B cell (primary cell): Measurements from ENCODE around the gene TMIGD2. TPM values are rescaled to one million over a fixed set of nuclear protein-coding genes. Genes with fewer than 3 reads are reported as not detected.

Experiments used
- ATAC-seq: fragments of 200-7000 bp; cut with Tn5 transposase; one replicate; pipeline ENCODE4 v1.10.0; 2021; ENCODE audit warnings: low read depth, mild to moderate bottlenecking, moderate number of reproducible peaks, moderate library complexity
- CTCF ChIA-PET: fragments of 350-600 bp; sonication (Branson Sonifier 250); formaldehyde crosslinking; loops from one replicate; lab custom pipeline; 2021; ENCODE audit warnings: antibody characterized with exemption, inconsistent platforms; lab: Charles Lee
- POLR2A ChIA-PET: fragments of 350-600 bp; sonication (Branson Sonifier 250); formaldehyde crosslinking; loops from one replicate; lab custom pipeline; 2021; ENCODE audit warnings: antibody characterized with exemption; lab: Charles Lee
- DNase-seq: peaks from one replicate; pipeline ENCODE4 v3.0.0; 2013
- H2AFZ ChIP-seq: 2 replicates; pipeline ENCODE4 v1.6.1; 2012; ENCODE audit warnings: mild to moderate bottlenecking, low read depth, low read length; ENCODE audit not compliant: insufficient read depth, poor library complexity, severe bottlenecking
- H3K27ac ChIP-seq, 2 donors: 1 replicate in 1 of 2; 2 replicates in 1 of 2; pipeline ENCODE4 v1.5.1; 2012 to 2013; ENCODE audit warnings: low read length in 2 of 2, mild to moderate bottlenecking in 2 of 2, moderate library complexity in 1 of 2
- H3K27me3 ChIP-seq, 4 experiments: fragments of 200-600 bp in 1 of 4; sonication (generic) in 1 of 4; replicated peaks in 1 of 4; 1 replicate in 2 of 4; 2 replicates in 2 of 4; pipeline versions ENCODE4 v1.6.1 to v1.7.0; 2013 to 2016; ENCODE audit warnings: low read length in 3 of 4, mild to moderate bottlenecking in 2 of 4, mixed read lengths in 1 of 4, moderate library complexity in 1 of 4; ENCODE audit not compliant: insufficient read depth in 4 of 4, control insufficient read depth in 3 of 4; ENCODE audit errors: control extremely low read depth in 1 of 4
- H3K36me3 ChIP-seq, 2 experiments: replicated peaks in 1 of 2; 1 replicate in 1 of 2; 2 replicates in 1 of 2; pipeline versions ENCODE4 v1.6.1 to v1.7.1; 2013; ENCODE audit warnings: low read length in 1 of 2; ENCODE audit not compliant: insufficient read depth in 2 of 2, control insufficient read depth in 1 of 2; ENCODE audit errors: control extremely low read depth in 1 of 2, extremely low read depth in 1 of 2
- H3K4me1 ChIP-seq, 2 donors: fragments of 200-600 bp in 1 of 2; sonication (generic) in 1 of 2; 1 replicate in 1 of 2; 2 replicates in 1 of 2; pipeline versions ENCODE4 v1.5.1 to v1.6.1; 2013 to 2017; ENCODE audit warnings: low read length in 2 of 2; ENCODE audit not compliant: control insufficient read depth in 2 of 2, insufficient read depth in 2 of 2
- H3K4me2 ChIP-seq: replicated peaks from 2 replicates; pipeline ENCODE3; 2012; ENCODE audit warnings: mild to moderate bottlenecking, low read depth, low read length; ENCODE audit not compliant: poor library complexity, severe bottlenecking
- H3K4me3 ChIP-seq, 5 experiments: fragments of 200-600 bp in 1 of 5; sonication (generic) in 1 of 5; 1 replicate in 3 of 5; 2 replicates in 2 of 5; pipeline versions ENCODE4 v1.5.1 to v1.7.0; 2011 to 2016; ENCODE audit warnings: low read length in 4 of 5, mild to moderate bottlenecking in 4 of 5, low read depth in 2 of 5, control low read depth in 1 of 5, moderate library complexity in 1 of 5; ENCODE audit not compliant: insufficient read depth in 1 of 5; ENCODE audit errors: control extremely low read depth in 1 of 5, extremely low read depth in 1 of 5
- H3K79me2 ChIP-seq: fragments of 200-600 bp; sonication (generic); one replicate; pipeline ENCODE4 v1.6.0; 2016; ENCODE audit warnings: low read length; ENCODE audit not compliant: control insufficient read depth, insufficient read depth
- H3K9ac ChIP-seq: fragments of 200-600 bp; sonication (generic); 2 replicates; pipeline ENCODE4 v1.6.1; 2017; ENCODE audit warnings: mild to moderate bottlenecking, low read length, moderate library complexity
- H3K9me3 ChIP-seq, 3 donors: one replicate each; pipeline versions ENCODE4 v1.6.1 to v1.7.1; 2013; ENCODE audit warnings: low read length in 2 of 3; ENCODE audit not compliant: control insufficient read depth in 2 of 3, insufficient read depth in 1 of 3; ENCODE audit errors: control extremely low read depth in 1 of 3
- H4K20me1 ChIP-seq: 2 replicates; pipeline ENCODE4 v1.6.0; 2012; ENCODE audit warnings: mild to moderate bottlenecking, low read length; ENCODE audit not compliant: insufficient read depth, control insufficient read depth, poor library complexity, severe bottlenecking
- H3K27ac Mint-ChIP-seq: one replicate; pipeline ENCODE4 v1.8.0; 2021; ENCODE audit warnings: mixed read lengths
- H3K27me3 Mint-ChIP-seq: one replicate; pipeline ENCODE4 v1.8.0; 2021; ENCODE audit warnings: mixed read lengths
- H3K4me1 Mint-ChIP-seq: one replicate; pipeline ENCODE4 v1.8.0; 2021; ENCODE audit warnings: mixed read lengths
- H3K4me3 Mint-ChIP-seq: one replicate; pipeline ENCODE4 v1.8.0; 2021; ENCODE audit warnings: mixed read lengths
- H3K9me3 Mint-ChIP-seq: one replicate; pipeline ENCODE4 v1.8.0; 2022; ENCODE audit warnings: mixed read lengths; ENCODE audit not compliant: insufficient read depth
- EZH2 ChIP-seq: IDR thresholded peaks from 2 replicates; pipeline ENCODE4 v1.6.1; 2012; ENCODE audit warnings: borderline replicate concordance, low read depth, mild to moderate bottlenecking, moderate library complexity, low read length; ENCODE audit not compliant: insufficient read depth, poor library complexity, severe bottlenecking
- WGBS: methylation state at CpG from one replicate; pipeline ENCODE4 v1.1.5; 2013; ENCODE audit warnings: missing lambda C conversion rate; ENCODE audit not compliant: insufficient coverage; 5-methylcytosine and 5-hydroxymethylcytosine counted together
- intact Hi-C: fragments of 100-400 bp; cut with micrococcal nuclease; formaldehyde crosslinking; loops from one replicate; pipeline ENCODE4 v1.10.0; 2022
- polyA plus RNA-seq: library from polyadenylated mRNA; depleted of rRNA; stranded (reverse); fragments of >200 nt; gene quantifications from 2 replicates; pipeline ENCODE4 v1.2.3, GENCODE V29; 2012
- total RNA-seq, 2 donors: library from RNA; stranded (reverse); fragments of 120-200 nt in 1 of 2; gene quantifications; 1 replicate in 1 of 2; 2 replicates in 1 of 2; pipeline versions ENCODE4 v1.2.3 to v1.2.4, GENCODE V29; 2013 to 2022
- TF ChIP-seq, protein P1 (sequence below): fragments of 200-600 bp; IDR thresholded peaks from one replicate; pipeline ENCODE4 v1.8.0; 2022; ENCODE audit warnings: antibody characterized with exemption, mild to moderate bottlenecking

Gene TMIGD2
- total and polyA plus RNA-seq, 2 donors (not counting 1 experiment from before 2014, with no cell fraction given), result 0.24 TPM; not detected in 1

DNA sequence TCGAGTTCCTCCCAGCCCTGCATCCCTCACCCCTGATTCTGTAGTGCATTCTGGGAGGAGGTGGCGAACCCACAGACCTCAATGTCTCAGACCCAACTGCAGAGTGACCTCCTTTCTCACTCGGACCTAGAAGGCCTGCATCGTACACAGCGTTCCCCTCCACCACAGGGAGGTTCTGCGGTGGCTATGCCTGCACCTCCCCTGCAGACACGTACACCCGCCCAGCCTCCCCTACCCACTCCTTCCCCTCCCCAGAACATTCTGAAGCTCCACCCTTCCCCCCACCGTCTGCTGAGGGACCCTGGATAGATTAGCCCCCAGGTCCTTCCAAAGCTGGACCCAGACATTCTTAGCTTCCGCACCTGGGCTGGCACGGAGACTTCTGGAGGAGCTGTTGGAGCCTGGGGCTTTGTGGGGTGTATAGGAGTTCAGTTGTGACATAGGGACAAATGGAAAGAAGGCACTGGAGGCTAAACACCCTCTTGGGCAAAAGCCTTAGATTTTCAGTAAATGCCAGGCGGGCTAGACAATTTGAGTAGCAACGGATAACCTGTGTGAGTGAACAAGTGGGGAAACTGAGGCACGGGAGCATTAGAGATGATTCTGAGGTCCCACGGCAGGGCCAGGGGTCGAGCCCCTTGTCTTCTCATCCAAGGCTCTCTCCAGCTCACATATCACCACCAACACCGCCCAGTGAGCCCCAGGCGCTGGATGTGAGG, 1.8 kb upstream of the TMIGD2 start:
- intact Hi-C loops, result no loop called here
- Mint-ChIP-seq H3K4me1 (peaks cover 7% of the 10 kb centered on the region), H3K27ac (no peak overlapping the region)

More for the DNA sequence above, 1.8 kb upstream of the TMIGD2 start:
- Mint-ChIP-seq H3K9me3 (no peaks in the 10 kb centered on the region), H3K27me3 (peaks cover 9% of the 10 kb centered on the region), H3K4me3 (peak overlapping the region; percentile 74)
- H3K9ac ChIP-seq, result peak overlapping the region; percentile 29
- peak overlapping the region in 3 of 5 experiments; percentile 5 to 38 (median 7) for H3K4me3 ChIP-seq
- DNase-seq (no peak), ATAC-seq (no peak)
- H2AFZ ChIP-seq, result peak overlapping the region; percentile 56
- peak overlapping the region; percentile 74 for H3K4me2 ChIP-seq
- 58% methylated on average over 14 of the region's 18 CpGs for WGBS
- ChIA-PET CTCF (no interaction called here), POLR2A (interaction anchor here (0.7 kb wide), 1 partner anchor 18 kb away, joined by 3 read pairs; no protein-coding TSS in a partner anchor)
- H3K27me3 ChIP-seq, result peaks cover 0 to 6% (median 0%) of the 10 kb centered on the region in 4 experiments
- no peaks in the 10 kb centered on the region for H4K20me1 ChIP-seq
- peaks cover 4% of the 10 kb centered on the region in 2 donors for H3K4me1 ChIP-seq
- no peak overlapping the region for H3K27ac ChIP-seq
- no peaks in the 10 kb centered on the region for H3K36me3 ChIP-seq
- no peaks in the 10 kb centered on the region for H3K79me2 ChIP-seq
- TF ChIP-seq EZH2, result no peak
- TF ChIP-seq, protein P1, sequence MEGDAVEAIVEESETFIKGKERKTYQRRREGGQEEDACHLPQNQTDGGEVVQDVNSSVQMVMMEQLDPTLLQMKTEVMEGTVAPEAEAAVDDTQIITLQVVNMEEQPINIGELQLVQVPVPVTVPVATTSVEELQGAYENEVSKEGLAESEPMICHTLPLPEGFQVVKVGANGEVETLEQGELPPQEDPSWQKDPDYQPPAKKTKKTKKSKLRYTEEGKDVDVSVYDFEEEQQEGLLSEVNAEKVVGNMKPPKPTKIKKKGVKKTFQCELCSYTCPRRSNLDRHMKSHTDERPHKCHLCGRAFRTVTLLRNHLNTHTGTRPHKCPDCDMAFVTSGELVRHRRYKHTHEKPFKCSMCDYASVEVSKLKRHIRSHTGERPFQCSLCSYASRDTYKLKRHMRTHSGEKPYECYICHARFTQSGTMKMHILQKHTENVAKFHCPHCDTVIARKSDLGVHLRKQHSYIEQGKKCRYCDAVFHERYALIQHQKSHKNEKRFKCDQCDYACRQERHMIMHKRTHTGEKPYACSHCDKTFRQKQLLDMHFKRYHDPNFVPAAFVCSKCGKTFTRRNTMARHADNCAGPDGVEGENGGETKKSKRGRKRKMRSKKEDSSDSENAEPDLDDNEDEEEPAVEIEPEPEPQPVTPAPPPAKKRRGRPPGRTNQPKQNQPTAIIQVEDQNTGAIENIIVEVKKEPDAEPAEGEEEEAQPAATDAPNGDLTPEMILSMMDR, result no peak
- no peaks in the 10 kb centered on the region for H3K9me3 ChIP-seq
